GM19239 (cell line): ENCODE results near the gene IL22.
A peak's percentile ranks its signal among the peaks of the same experiment; 100 is the strongest.

ENCODE experiments used
- DNase-seq: peaks from one replicate; pipeline ENCODE4 v3.0.0; 2011; ENCODE audit warnings: low spot score; ENCODE audit not compliant: insufficient read length
- FAIRE-seq: peaks from 2 replicates; lab custom pipeline; 2011; peaks lifted over from hg19 to GRCh38; lab: Jason Lieb, UNC

Gene IL22

DNA sequence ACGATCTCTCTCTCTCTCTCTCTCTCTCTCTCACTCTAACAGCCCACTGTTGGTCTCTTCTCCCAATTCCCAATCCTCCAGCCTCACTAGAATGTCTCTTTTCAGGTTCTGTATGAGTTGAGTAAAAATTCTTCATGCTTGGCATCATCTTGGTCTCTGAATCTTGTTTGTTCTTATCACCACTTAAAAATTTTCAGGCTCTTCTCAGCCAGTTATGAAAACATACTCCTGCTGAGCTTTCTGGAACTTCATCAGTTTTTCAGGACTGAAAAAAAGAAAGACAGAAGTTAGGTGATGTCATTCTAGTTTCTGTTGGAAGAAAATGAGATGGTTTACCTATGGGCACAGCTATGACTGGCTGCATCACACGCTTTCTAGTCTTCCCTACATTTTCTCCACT lies 11.5 kb upstream of the IL22 start:
- no peak for FAIRE-seq

GRCh38 chr12:68264158-68264855 lies 10.9 kb upstream of the IL22 start:
- FAIRE-seq (no peak), DNase-seq (no peak)

More for the DNA sequence above, 11.5 kb upstream of the IL22 start:
- no peak for DNase-seq

DNA sequence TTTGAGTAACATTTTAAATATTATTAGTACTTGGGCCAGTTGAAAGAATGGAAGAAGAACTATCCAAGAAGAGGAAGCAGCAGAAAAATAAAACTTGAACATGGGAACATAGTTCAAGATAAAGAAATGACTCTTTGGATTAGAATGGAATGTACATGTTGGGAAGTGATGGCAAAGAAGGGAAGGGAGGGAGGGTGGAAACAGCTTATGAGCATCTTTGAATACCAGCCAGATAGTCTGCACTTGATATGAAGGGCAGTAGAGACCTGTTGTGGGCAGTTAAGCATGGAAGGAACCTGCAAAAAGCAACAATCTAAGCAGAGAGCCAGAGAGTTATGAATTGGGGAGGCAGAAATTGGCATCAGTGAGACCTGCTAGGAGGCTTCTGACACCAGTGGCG lies 10.0 kb upstream of the IL22 start:
- no peak for DNase-seq
- FAIRE-seq, result no peak

GRCh38 chr12:68261896-68262295 lies 8.5 kb upstream of the IL22 start:
- DNase-seq, result no peak
- FAIRE-seq, result no peak

- no peak for FAIRE-seq
- no peak for DNase-seq
Observed at GRCh38 chr12:68260153-68260552, 6.7 kb upstream of the IL22 start.

DNA sequence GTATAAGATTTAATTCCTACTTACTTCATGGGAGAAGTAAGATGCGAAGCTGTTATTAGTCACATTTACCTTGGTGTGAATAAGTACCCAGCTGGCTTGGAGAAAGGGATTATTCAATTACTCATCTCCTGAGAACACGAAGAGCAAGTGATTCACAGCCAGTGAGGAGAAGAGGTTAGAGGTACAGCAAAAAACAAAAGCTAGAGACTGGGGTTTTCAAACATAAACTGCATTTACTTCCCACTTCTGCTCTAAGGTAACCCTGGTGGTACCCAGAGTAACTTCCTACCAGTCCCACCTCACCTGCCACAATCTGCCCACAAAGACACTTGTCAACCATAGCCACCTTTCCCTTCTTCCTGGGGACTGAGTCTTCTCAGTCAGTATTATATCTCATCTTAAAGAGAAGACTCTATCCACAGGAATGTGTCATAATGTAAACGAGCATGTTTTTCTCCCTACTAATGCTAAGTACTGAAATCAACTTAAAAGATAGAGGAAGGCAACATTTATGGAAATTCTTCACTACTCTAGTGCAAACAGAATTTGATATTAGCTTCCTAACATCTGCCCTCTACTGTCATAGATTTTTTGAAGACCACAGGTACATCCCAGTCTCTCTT lies 6.0 kb upstream of the IL22 start:
- FAIRE-seq (peak; percentile 45), DNase-seq (no peak)

- no peak for DNase-seq
- no peak for FAIRE-seq
Observed at GRCh38 chr12:68252077-68252476, 1.3 kb downstream of the IL22 start.

- no peak for FAIRE-seq
- no peak for DNase-seq
Observed at GRCh38 chr12:68250454-68250853, 3.0 kb downstream of the IL22 start.

GRCh38 chr12:68247785-68248184 lies 5.6 kb downstream of the IL22 start:
- DNase-seq (no peak), FAIRE-seq (no peak)

DNA sequence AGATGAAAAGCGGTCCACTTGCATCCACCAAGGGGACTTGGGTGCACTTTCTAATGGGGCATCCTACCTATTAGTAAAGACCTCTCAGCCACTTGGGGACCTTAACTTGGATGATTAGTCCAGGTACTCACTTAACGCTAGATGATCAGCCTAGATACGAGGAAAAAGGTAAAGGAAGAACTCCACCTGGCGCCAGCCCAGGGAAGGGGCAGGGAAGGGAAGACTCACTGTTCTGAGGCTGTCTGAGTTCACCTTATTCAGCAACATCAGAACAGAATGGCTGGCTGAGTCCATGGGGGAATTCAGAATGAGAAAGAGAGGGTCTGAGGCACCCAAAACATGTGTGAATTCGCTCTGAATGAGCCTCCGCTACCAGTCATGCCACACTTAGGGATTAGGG lies 7.1 kb downstream of the IL22 start:
- DNase-seq (no peak), FAIRE-seq (no peak)

GRCh38 chr12:68245180-68246021 lies 8.0 kb downstream of the IL22 start:
- FAIRE-seq (no peak), DNase-seq (no peak)

GRCh38 chr12:68242777-68243176 lies 10.6 kb downstream of the IL22 start:
- FAIRE-seq (no peak), DNase-seq (no peak)

GRCh38 chr12:68240975-68241374 lies 12.4 kb downstream of the IL22 start:
- FAIRE-seq, result peak; percentile 97

DNA sequence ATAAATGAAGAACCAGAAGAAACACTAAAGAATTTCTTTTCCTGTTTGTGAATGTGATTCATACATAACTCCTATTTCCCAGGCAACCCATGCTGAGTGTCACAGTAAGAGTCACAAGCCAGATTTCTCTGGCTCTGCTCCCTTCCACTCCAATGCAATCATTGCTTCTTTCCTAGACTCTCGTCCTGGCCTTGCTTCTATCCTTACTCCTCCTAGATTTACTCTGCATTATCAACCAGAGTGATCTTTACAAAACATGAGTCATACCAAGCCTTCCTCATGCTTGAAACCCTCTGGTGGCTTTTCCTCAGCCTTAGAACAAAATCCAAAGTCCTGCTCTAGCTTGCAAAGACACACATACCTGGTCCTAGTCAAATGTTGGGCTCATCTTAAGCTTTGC lies 13.3 kb downstream of the IL22 start:
- DNase-seq, result no peak
- peak; percentile 47 for FAIRE-seq

More at GRCh38 chr12:68240975-68241374, 12.4 kb downstream of the IL22 start:
- DNase-seq, result peak; percentile 72

- FAIRE-seq (no peak), DNase-seq (no peak)
Observed at GRCh38 chr12:68239309-68239982, 14.0 kb downstream of the IL22 start.

GRCh38 chr12:68237619-68238018 lies 15.8 kb downstream of the IL22 start:
- FAIRE-seq (peak; percentile 51), DNase-seq (no peak)

GRCh38 chr12:68237078-68237477 lies 16.3 kb downstream of the IL22 start:
- no peak for DNase-seq
- no peak for FAIRE-seq

DNA sequence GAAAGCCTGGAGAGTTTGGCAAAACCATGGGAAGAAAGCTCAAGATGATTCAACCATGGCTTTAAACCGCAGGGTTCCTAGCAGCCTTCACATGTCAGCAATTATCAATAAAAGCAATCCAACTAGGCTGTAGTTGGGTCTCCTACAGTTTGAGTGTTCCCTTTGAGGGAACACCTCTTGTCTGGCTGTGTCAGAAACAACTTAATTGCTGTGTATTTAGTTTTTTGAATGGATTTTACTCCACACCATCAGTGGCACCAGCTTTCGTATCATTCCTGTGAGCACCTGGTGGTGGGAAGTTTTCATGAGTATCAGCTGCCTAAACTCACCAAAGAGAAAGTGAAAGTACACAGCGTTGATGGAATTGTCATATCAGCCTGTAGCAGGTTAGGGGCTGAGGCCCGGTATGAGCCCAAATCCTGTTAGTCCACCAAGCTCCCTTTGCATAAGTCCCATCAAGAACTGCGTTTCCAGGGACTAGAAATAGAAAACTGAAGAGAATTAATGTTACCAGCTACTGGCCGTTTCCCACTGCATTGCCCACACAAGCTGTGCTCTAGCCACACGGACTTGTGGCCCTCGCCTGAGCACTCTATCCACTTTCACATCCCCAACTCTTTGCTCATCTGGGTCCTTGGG lies 16.9 kb downstream of the IL22 start:
- peak; percentile 24 for DNase-seq
- FAIRE-seq, result peak; percentile 87

- FAIRE-seq (no peak), DNase-seq (no peak)
Observed at GRCh38 chr12:68235576-68235975, 17.8 kb downstream of the IL22 start.

GRCh38 chr12:68234140-68234539 lies 19.3 kb downstream of the IL22 start:
- DNase-seq, result no peak
- no peak for FAIRE-seq
